Right lobe of liver (tissue), 6 donors: ENCODE data around the gene DYNLT2. TPM values are rescaled to one million over a fixed set of nuclear protein-coding genes. Genes with fewer than 3 reads are reported as not detected.

ENCODE experiments used
- ATAC-seq, 4 donors: fragments of 200-7000 bp; cut with Tn5 transposase; one replicate each; pipeline ENCODE4 v1.9.1; 2020; ENCODE audit warnings: mild to moderate bottlenecking in 4 of 4, moderate library complexity in 4 of 4
- DNase-seq, 3 donors: peaks; one replicate each; pipeline ENCODE4 v3.0.0-alpha.2; 2020
- H3K27ac ChIP-seq, 3 donors: fragments of 200-600 bp; one replicate each; pipeline ENCODE4 v1.8.0; 2022
- H3K27me3 ChIP-seq, 2 donors: fragments of 200-600 bp; one replicate each; pipeline ENCODE4 v1.8.0; 2022
- H3K36me3 ChIP-seq, 4 donors: fragments of 200-600 bp; sonication (generic) in 1 of 4; one replicate each; pipeline versions ENCODE4 v1.5.1 to v1.8.0; 2017 to 2022; ENCODE audit warnings: control low read depth in 1 of 4
- H3K4me1 ChIP-seq, 4 donors: fragments of 200-600 bp; sonication (generic) in 1 of 4; one replicate each; pipeline versions ENCODE4 v1.5.1 to v1.8.0; 2017 to 2022; ENCODE audit warnings: control low read depth in 1 of 4
- H3K4me3 ChIP-seq, 3 donors: fragments of 200-600 bp; one replicate each; pipeline ENCODE4 v1.8.0; 2022
- H3K9me3 ChIP-seq, 4 donors: fragments of 200-600 bp; sonication (generic) in 1 of 4; one replicate each; pipeline versions ENCODE4 v1.5.1 to v1.8.0; 2017 to 2022; ENCODE audit warnings: control low read depth in 1 of 4
- POLR2A ChIP-seq: fragments of 450-650 bp; IDR thresholded peaks from one replicate; pipeline ENCODE4 v1.6.1; 2017; ENCODE audit warnings: antibody characterized with exemption, mild to moderate bottlenecking
- WGBS: methylation state at CpG from one replicate; pipeline ENCODE4 v1.1.6; 2018; ENCODE audit warnings: low coverage, low lambda C conversion rate; ENCODE audit not compliant: insufficient coverage; ENCODE audit errors: missing lambda C conversion rate; 5-methylcytosine and 5-hydroxymethylcytosine counted together
- intact Hi-C, 2 donors: fragments of 100-400 bp; cut with DNase I; formaldehyde crosslinking; loops; one replicate each; pipeline versions ENCODE4 v1.11.2 to v1.14.1; 2022
- total RNA-seq, 6 experiments: library from RNA; depleted of rRNA in 2 of 6; stranded (reverse); fragments of >200 nt in 2 of 6; fragmentation: NEBNext Ultra II Directional in 3 of 6; extraction: Animal tissue kit (Norgen Biotek cat#: 25700) in 3 of 6; gene quantifications; one replicate each; pipeline versions ENCODE4 v1.1.0 to v1.2.4, GENCODE V29; 2016 to 2023
- TF ChIP-seq, protein P1 (sequence below), 4 donors: fragments of 200-600 bp in 3 of 4; fragments of 450-650 bp in 1 of 4; IDR thresholded peaks; one replicate each; pipeline versions ENCODE4 v1.5.1 to v1.8.0; 2016 to 2022; ENCODE audit warnings: antibody characterized with exemption in 4 of 4, mild to moderate bottlenecking in 2 of 4
- donor health status: DM: no; HTN: yes; CAD: no.
- donor health status: DM: no; HTN: no; CAD: no.
- donor health status: DM: no; HTN: no; CAD: no.
- donor health status: DM: no; HTN: yes; CAD: no.
- donor health status: DM: no; HTN: yes; CAD: no.

Gene DYNLT2
- total RNA-seq, 6 experiments from 2014 or later: 0.43 to 0.82 (median 0.68) TPM

DNA sequence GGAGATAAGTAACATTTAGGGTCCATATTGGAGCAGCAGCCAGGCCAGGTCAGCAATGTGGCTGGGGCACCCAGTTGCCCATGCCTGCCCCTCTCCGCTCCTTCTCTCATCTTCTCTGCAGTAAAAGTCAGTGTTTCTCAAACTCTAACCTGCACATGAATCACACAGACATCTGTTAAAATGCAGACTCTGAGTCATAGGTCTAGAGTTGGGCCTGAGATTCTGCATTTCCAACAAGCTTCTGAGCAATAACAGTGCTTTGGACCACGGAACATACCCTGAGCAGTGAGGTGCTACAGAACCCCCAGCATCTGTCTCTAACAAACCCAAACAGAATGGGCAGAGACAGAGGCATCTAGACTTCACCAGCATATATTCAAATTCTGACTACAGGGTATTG is 37.2 kb downstream of the DYNLT2 start:
- Histone ChIP-seq H3K9me3 (no peaks in the 10 kb centered on the region), H3K4me3 (no peak overlapping the region), H3K27ac (no peak overlapping the region), H3K27me3 (no peaks in the 10 kb centered on the region), H3K4me1 (peaks cover 0 to 7% (median 2%) of the 10 kb centered on the region in 4 donors), H3K36me3 (peaks cover 5 to 58% (median 16%) of the 10 kb centered on the region in 4 donors)
- intact Hi-C loops: no loop called here
- no peak for DNase-seq
- 100% methylated on average over 1 of the region's 2 CpGs for WGBS
- ATAC-seq: peak in 2 of 4 donors; percentile 11 to 25
- no peak for TF ChIP-seq POLR2A
- TF ChIP-seq, protein P1, sequence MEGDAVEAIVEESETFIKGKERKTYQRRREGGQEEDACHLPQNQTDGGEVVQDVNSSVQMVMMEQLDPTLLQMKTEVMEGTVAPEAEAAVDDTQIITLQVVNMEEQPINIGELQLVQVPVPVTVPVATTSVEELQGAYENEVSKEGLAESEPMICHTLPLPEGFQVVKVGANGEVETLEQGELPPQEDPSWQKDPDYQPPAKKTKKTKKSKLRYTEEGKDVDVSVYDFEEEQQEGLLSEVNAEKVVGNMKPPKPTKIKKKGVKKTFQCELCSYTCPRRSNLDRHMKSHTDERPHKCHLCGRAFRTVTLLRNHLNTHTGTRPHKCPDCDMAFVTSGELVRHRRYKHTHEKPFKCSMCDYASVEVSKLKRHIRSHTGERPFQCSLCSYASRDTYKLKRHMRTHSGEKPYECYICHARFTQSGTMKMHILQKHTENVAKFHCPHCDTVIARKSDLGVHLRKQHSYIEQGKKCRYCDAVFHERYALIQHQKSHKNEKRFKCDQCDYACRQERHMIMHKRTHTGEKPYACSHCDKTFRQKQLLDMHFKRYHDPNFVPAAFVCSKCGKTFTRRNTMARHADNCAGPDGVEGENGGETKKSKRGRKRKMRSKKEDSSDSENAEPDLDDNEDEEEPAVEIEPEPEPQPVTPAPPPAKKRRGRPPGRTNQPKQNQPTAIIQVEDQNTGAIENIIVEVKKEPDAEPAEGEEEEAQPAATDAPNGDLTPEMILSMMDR (IDR thresholded peaks at IDR 0.05): no peak

DNA sequence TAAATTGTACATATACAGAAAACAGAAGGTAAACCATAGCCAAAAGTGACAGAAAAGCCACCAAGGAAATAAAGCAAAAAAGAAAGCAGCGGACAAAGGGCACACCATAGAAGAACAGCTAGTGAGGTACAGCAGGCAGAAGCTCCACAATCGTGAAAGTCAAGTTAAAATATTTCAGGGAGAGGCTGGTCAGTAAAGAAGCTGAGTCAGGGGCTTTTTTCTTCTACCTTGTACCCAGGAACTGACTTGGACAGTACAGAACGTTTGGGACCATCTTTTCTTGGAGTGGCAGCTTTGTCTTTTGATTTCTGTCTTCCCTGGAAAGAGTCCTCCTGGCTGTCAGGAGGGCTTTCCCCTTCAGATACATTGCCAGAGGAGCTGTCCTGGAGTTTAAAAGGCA is 41.4 kb downstream of the DYNLT2 start:
- Histone ChIP-seq H3K4me1 (peaks cover 0 to 6% (median 2%) of the 10 kb centered on the region in 4 donors), H3K27ac (no peak overlapping the region), H3K9me3 (no peaks in the 10 kb centered on the region), H3K27me3 (no peaks in the 10 kb centered on the region), H3K36me3 (peaks cover 0 to 39% (median 12%) of the 10 kb centered on the region in 4 donors), H3K4me3 (no peak overlapping the region)
- WGBS: 57% methylated on average over 3 of the region's 3 CpGs
- DNase-seq (no peak), ATAC-seq (no peak)
- intact Hi-C loops: no loop called here
- no peak for TF ChIP-seq POLR2A
- TF ChIP-seq, protein P1 (IDR thresholded peaks at IDR 0.05): no peak

DNA sequence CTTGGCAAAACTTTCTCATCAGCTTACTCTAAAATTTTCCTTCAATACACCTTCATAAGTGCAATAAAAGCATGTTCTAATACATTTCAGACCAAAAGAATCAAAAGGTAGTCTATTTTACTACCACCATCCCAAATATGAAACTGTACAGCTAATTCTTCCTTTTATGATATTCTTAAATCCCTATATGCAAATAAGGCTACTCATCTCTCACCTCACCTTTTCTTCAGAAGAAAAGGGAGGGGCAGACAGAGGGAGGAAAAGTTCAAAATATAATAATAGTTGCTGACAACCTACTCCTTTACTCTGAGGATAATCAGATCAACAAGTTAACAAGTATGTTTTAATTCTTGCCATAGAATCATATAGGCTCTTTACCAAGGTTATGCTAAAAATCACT is 42.1 kb downstream of the DYNLT2 start:
- DNase-seq (no peak), ATAC-seq (no peak)
- no peaks in the 10 kb centered on the region for H3K9me3 ChIP-seq
- no peak overlapping the region for H3K27ac ChIP-seq
- peaks cover 0 to 4% (median under 1%) of the 10 kb centered on the region in 4 donors for H3K4me1 ChIP-seq
- TF ChIP-seq, protein P1 (IDR thresholded peaks at IDR 0.05): no peak
- no peak for TF ChIP-seq POLR2A
- no peaks in the 10 kb centered on the region for H3K27me3 ChIP-seq
- no peak overlapping the region for H3K4me3 ChIP-seq
- peaks cover 0 to 34% (median 12%) of the 10 kb centered on the region in 4 donors for H3K36me3 ChIP-seq
- intact Hi-C loops: no loop called here

DNA sequence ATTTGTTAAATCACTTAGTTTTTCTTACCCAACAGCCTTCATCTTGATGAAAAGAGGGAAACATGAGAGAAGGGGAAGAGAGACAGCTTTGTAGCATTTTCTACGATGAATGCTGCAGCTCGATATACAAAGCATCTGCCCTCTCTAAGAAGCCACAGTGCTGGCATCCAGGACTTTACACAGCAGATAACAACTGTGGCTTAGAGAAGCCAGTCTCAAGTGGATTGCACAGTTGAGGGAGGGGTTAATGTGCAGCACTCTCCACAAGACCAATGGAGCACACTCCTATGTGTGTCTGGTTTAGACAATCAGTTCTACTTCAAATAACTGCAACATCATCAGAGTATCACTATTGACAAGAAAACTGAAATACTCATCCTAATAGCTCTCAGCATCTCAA is 43.6 kb downstream of the DYNLT2 start:
- intact Hi-C loops: no loop called here
- Histone ChIP-seq H3K4me3 (no peak overlapping the region), H3K36me3 (peaks cover 0 to 26% (median 12%) of the 10 kb centered on the region in 4 donors), H3K27me3 (no peaks in the 10 kb centered on the region), H3K9me3 (no peaks in the 10 kb centered on the region), H3K4me1 (peaks cover 0 to 17% (median 8%) of the 10 kb centered on the region in 4 donors), H3K27ac (no peak overlapping the region)
- 82% methylated on average over 2 of the region's 2 CpGs for WGBS
- no peak for DNase-seq
- TF ChIP-seq POLR2A: no peak
- TF ChIP-seq, protein P1 (IDR thresholded peaks at IDR 0.05): no peak
- ATAC-seq: no peak

DNA sequence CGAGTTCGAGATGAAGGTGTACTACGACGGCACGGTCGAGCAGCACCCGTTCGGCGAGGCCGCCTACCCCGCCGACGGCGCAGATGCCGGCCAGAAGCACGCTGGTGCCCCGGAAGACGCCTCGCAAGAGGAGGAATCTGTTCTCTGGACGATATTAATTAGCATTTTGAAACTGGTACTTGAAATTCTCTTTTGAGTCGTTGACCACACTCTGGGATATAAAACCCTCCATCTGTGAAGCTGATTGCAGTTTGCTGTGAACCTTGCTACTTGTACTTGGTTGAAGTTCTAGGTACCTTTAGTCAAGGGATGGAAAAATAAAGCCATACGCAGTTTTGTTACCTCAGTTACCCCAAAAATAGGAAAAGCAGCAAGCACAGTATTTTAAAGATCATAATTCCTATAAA is 48.5 kb downstream of the DYNLT2 start:
- peak overlapping the region; percentile 70 to 95 (median 89) for H3K4me3 ChIP-seq
- TF ChIP-seq, protein P1 (IDR thresholded peaks at IDR 0.05): no peak
- no peak for TF ChIP-seq POLR2A
- DNase-seq (no peak), ATAC-seq (no peak)
- H3K4me1 ChIP-seq: peaks cover 0 to 24% (median 12%) of the 10 kb centered on the region in 4 donors
- no peaks in the 10 kb centered on the region for H3K27me3 ChIP-seq
- no peaks in the 10 kb centered on the region for H3K9me3 ChIP-seq
- H3K27ac ChIP-seq: peak overlapping the region; percentile 68 to 90 (median 79)
- H3K36me3 ChIP-seq: no peaks in the 10 kb centered on the region
- intact Hi-C loops: no loop called here
- 2% methylated on average over 11 of the region's 22 CpGs for WGBS
